GM12878 (cell line): ENCODE data around the gene PAX5. TPM values are rescaled to one million over a fixed set of nuclear protein-coding genes. Genes with fewer than 3 reads are reported as not detected.
A peak's percentile ranks its signal among the peaks of the same experiment; 100 is the strongest.

Experiments used
- BHLHE40 ChIP-seq, 2 experiments: fragments of 450-650 bp in 1 of 2; IDR thresholded peaks; 2 replicates each; pipeline ENCODE4 v1.6.1; 2011 to 2017; ENCODE audit warnings: low read depth in 2 of 2, borderline replicate concordance in 1 of 2, improper control_type of control experiment in 1 of 2, low read length in 1 of 2, mild to moderate bottlenecking in 1 of 2
- CREM ChIP-seq: IDR thresholded peaks from 2 replicates; pipeline ENCODE4 v1.6.1; 2014; ENCODE audit warnings: antibody characterized with exemption, low read depth
- E4F1 ChIP-seq: fragments of 450-650 bp; IDR thresholded peaks from 2 replicates; pipeline ENCODE4 v1.6.1; 2018; ENCODE audit warnings: borderline replicate concordance, mild to moderate bottlenecking; ENCODE audit not compliant: partially characterized antibody
- IKZF1 ChIP-seq: fragments of 450-650 bp; conservative IDR thresholded peaks from 2 replicates; pipeline ENCODE4 v1.6.1; 2017; ENCODE audit warnings: antibody characterized with exemption, mild to moderate bottlenecking
- IKZF2 ChIP-seq, 2 experiments: fragments of 450-650 bp; IDR thresholded peaks; 2 replicates each; pipeline ENCODE4 v1.6.1; 2017; ENCODE audit warnings: mild to moderate bottlenecking in 2 of 2, moderate library complexity in 2 of 2
- MEF2B ChIP-seq: fragments of 450-650 bp; IDR thresholded peaks from 2 replicates; pipeline ENCODE4 v1.6.1; 2018; ENCODE audit warnings: mild to moderate bottlenecking, moderate library complexity; ENCODE audit not compliant: partially characterized antibody, poor library complexity, severe bottlenecking
- NBN ChIP-seq: fragments of 450-650 bp; IDR thresholded peaks from 2 replicates; pipeline ENCODE4 v1.6.1; 2016
- NFXL1 ChIP-seq: fragments of 450-650 bp; IDR thresholded peaks from 2 replicates; pipeline ENCODE4 v1.6.1; 2017; ENCODE audit warnings: antibody characterized with exemption, mild to moderate bottlenecking, borderline replicate concordance
- NR2C2 ChIP-seq: IDR thresholded peaks from 2 replicates; pipeline ENCODE4 v1.6.1; 2011; ENCODE audit warnings: borderline replicate concordance, low read depth; ENCODE audit not compliant: control insufficient read depth, insufficient read length
- NR2F1 ChIP-seq: fragments of 450-650 bp; conservative IDR thresholded peaks from 2 replicates; pipeline ENCODE4 v1.6.1; 2017; ENCODE audit warnings: mild to moderate bottlenecking
- RAD51 ChIP-seq: fragments of 450-650 bp; IDR thresholded peaks from 2 replicates; pipeline ENCODE4 v1.6.1; 2016; ENCODE audit warnings: moderate library complexity, mild to moderate bottlenecking, inconsistent platforms
- TBL1XR1 ChIP-seq: IDR thresholded peaks from 2 replicates; pipeline ENCODE4 v1.6.1; 2012; ENCODE audit warnings: low read depth, low read length, improper control_type of control experiment
- USF1 ChIP-seq: IDR thresholded peaks from 2 replicates; pipeline ENCODE4 v1.6.1; 2011; ENCODE audit warnings: borderline replicate concordance, low read depth, mild to moderate bottlenecking, moderate library complexity, mixed read lengths, low read length; ENCODE audit not compliant: insufficient read depth; ENCODE audit errors: extremely low read length
- WRNIP1 ChIP-seq: IDR thresholded peaks from 2 replicates; pipeline ENCODE4 v1.6.1; 2011; ENCODE audit warnings: low read depth, low read length, improper control_type of control experiment, borderline replicate concordance
- YBX1 ChIP-seq: fragments of 450-650 bp; IDR thresholded peaks from 2 replicates; pipeline ENCODE4 v1.6.1; 2016; ENCODE audit warnings: antibody characterized with exemption
- ZBTB11 ChIP-seq: fragments of 450-650 bp; formaldehyde crosslinking; IDR thresholded peaks from 2 replicates; pipeline ENCODE4 v1.5.0; 2022; ENCODE audit warnings: mild to moderate bottlenecking, missing genetic modification characterization
- ZBTB4 ChIP-seq: fragments of 450-650 bp; formaldehyde crosslinking; IDR thresholded peaks from 2 replicates; pipeline ENCODE4 v1.4.0; 2022; ENCODE audit warnings: mild to moderate bottlenecking, moderate library complexity
- polyA plus RNA-seq, 11 experiments: library from polyadenylated mRNA; depleted of rRNA in 4 of 11; unstranded in 6 of 11; stranded (reverse) in 5 of 11; fragments of >200 nt; fragmentation: Nextera tagmentation in 4 of 11; fragmentation: Illumina TruSeq in 1 of 11; extraction: Ambion mirVana in 4 of 11; extraction: Trizol in 1 of 11; gene quantifications; 1 replicate in 1 of 11; 2 replicates in 10 of 11; pipeline versions ENCODE4 v1.2.1 to v1.2.3, GENCODE V29; 2011 to 2016; ENCODE audit warnings: inconsistent platforms in 2 of 11, missing spikeins in 2 of 11, low read depth in 1 of 11
- total RNA-seq, 4 experiments: library from RNA; depleted of rRNA in 3 of 4; stranded (reverse); fragments of >200 nt in 3 of 4; fragmentation: Illumina TruSeq in 1 of 4; extraction: Trizol in 1 of 4; gene quantifications; 2 replicates each; pipeline versions ENCODE4 v1.2.1 to v1.2.3, GENCODE V29; 2013 to 2021
- TF ChIP-seq, protein P1 (sequence below): IDR thresholded peaks from 2 replicates; pipeline ENCODE4 v1.6.1; 2011; ENCODE audit warnings: mild to moderate bottlenecking, low read depth, low read length, moderate library complexity; ENCODE audit not compliant: insufficient replicate concordance

Gene PAX5
- total and polyA plus RNA-seq, 10 of the 15 experiments (the other 5 are each of a cell fraction or from before 2014, with no cell fraction given): 2.2 to 123 (median 31.9) TPM

GRCh38 chr9:37005517-37006140, 28.4 kb downstream of the PAX5 start (continued):
- TF ChIP-seq, protein P1, sequence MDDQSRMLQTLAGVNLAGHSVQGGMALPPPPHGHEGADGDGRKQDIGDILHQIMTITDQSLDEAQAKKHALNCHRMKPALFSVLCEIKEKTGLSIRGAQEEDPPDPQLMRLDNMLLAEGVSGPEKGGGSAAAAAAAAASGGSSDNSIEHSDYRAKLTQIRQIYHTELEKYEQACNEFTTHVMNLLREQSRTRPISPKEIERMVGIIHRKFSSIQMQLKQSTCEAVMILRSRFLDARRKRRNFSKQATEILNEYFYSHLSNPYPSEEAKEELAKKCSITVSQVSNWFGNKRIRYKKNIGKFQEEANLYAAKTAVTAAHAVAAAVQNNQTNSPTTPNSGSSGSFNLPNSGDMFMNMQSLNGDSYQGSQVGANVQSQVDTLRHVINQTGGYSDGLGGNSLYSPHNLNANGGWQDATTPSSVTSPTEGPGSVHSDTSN: no peak
- TF ChIP-seq IKZF1 (peak; percentile 29; the same call in 1 of the 2 replicates), RAD51 (no peak), USF1 (no peak), NR2C2 (no peak), NR2F1 (0 out of 2 replicates have a peak, but pooled peaks have one; percentile 24), CREM (peak; percentile 71), WRNIP1 (no peak), YBX1 (no peak), NBN (no peak), ZBTB4 (no peak), TBL1XR1 (0 out of 2 replicates have a peak, but pooled peaks have one; percentile 21), ZBTB11 (CRISPR knock-in tag) (no peak), BHLHE40 (IDR thresholded peaks at IDR 0.05; ENCODE audit: borderline replicate concordance in 1 of 2, low read depth in 2 of 2, low read length in 1 of 2) (peak in 1 of 2 experiments; percentile 12; a peak in 1 of 4 replicates), IKZF2 (IDR thresholded peaks at IDR 0.05) (peak in 1 of 2 experiments; percentile 19; a peak in 2 of 4 replicates), E4F1 (no peak), NFXL1 (no peak), MEF2B (no peak)
